Neuronal stem cell (in vitro differentiated cells): Measurements from ENCODE around the gene CCDC154.
A peak's percentile ranks its signal among the peaks of the same experiment; 100 is the strongest.

Experiments
- DNase-seq: peaks from one replicate; pipeline ENCODE4 v3.0.0-alpha.2; 2013; ENCODE audit warnings: low spot score
- H2AFZ ChIP-seq: one replicate; pipeline ENCODE4 v1.6.1; 2013; ENCODE audit warnings: mild to moderate bottlenecking, low read length, inconsistent platforms
- H2AK5ac ChIP-seq: 2 replicates; pipeline ENCODE4 v1.6.1; 2013; ENCODE audit warnings: low read depth, mild to moderate bottlenecking, inconsistent platforms, low read length, moderate library complexity, mixed read lengths
- H2BK120ac ChIP-seq: 2 replicates; pipeline ENCODE4 v1.6.1; 2013; ENCODE audit warnings: low read depth, mild to moderate bottlenecking, inconsistent platforms, low read length, moderate library complexity, mixed read lengths
- H2BK12ac ChIP-seq: one replicate; pipeline ENCODE4 v1.6.1; 2013; ENCODE audit warnings: low read length, inconsistent platforms
- H2BK15ac ChIP-seq: 2 replicates; pipeline ENCODE4 v1.6.1; 2013; ENCODE audit warnings: mild to moderate bottlenecking, low read length, inconsistent platforms, mixed read lengths
- H2BK5ac ChIP-seq: one replicate; pipeline ENCODE4 v1.6.1; 2013; ENCODE audit warnings: inconsistent platforms, mild to moderate bottlenecking, low read length, moderate library complexity
- H3K14ac ChIP-seq: one replicate; pipeline ENCODE4 v1.6.1; 2013; ENCODE audit warnings: low read length, inconsistent platforms
- H3K18ac ChIP-seq: 2 replicates; pipeline ENCODE4 v1.6.1; 2013; ENCODE audit warnings: low read length, inconsistent platforms
- H3K23ac ChIP-seq: 2 replicates; pipeline ENCODE4 v1.6.1; 2013; ENCODE audit warnings: low read depth, mild to moderate bottlenecking, mixed read lengths, low read length, inconsistent platforms; ENCODE audit not compliant: poor library complexity
- H3K27ac ChIP-seq: replicated peaks from 3 replicates; pipeline ENCODE4 v1.5.1; 2013; ENCODE audit warnings: low read length, inconsistent platforms
- H3K27me3 ChIP-seq, 3 experiments: 2 replicates each; pipeline ENCODE4 v1.6.1; 2013; ENCODE audit warnings: low read length in 3 of 3, mild to moderate bottlenecking in 2 of 3, inconsistent platforms in 1 of 3, low read depth in 1 of 3, mixed read lengths in 1 of 3, moderate library complexity in 1 of 3; ENCODE audit not compliant: control insufficient read depth in 3 of 3, insufficient read depth in 3 of 3
- H3K36me3 ChIP-seq, 2 donors: replicated peaks in 1 of 2; 2 replicates each; pipeline ENCODE4 v1.6.1; 2013; ENCODE audit warnings: low read length in 2 of 2; ENCODE audit not compliant: control insufficient read depth in 2 of 2, insufficient read depth in 2 of 2
- H3K4ac ChIP-seq: 2 replicates; pipeline ENCODE4 v1.6.1; 2013; ENCODE audit warnings: inconsistent platforms, mild to moderate bottlenecking, low read length, moderate library complexity
- H3K4me1 ChIP-seq, 2 donors: 1 replicate in 1 of 2; 2 replicates in 1 of 2; pipeline ENCODE4 v1.6.1; 2013; ENCODE audit warnings: low read length in 2 of 2, low read depth in 1 of 2; ENCODE audit not compliant: control insufficient read depth in 2 of 2, insufficient read depth in 1 of 2
- H3K4me2 ChIP-seq: one replicate; pipeline ENCODE4 v1.6.1; 2013; ENCODE audit warnings: mild to moderate bottlenecking, low read length, inconsistent platforms; ENCODE audit not compliant: insufficient read depth, poor library complexity, severe bottlenecking
- H3K4me3 ChIP-seq, 2 donors: 2 replicates each; pipeline ENCODE4 v1.5.1; 2013; ENCODE audit warnings: low read length in 2 of 2, mild to moderate bottlenecking in 2 of 2, inconsistent platforms in 1 of 2, moderate library complexity in 1 of 2
- H3K79me1 ChIP-seq: one replicate; pipeline ENCODE4 v1.6.1; 2013; ENCODE audit warnings: low read depth, mild to moderate bottlenecking, inconsistent platforms, low read length, moderate library complexity
- H3K9ac ChIP-seq: one replicate; pipeline ENCODE4 v1.6.1; 2013; ENCODE audit warnings: mild to moderate bottlenecking, low read depth, low read length, inconsistent platforms; ENCODE audit not compliant: poor library complexity
- H3K9me3 ChIP-seq, 2 donors: replicated peaks in 1 of 2; 2 replicates each; pipeline versions ENCODE3 to v1.6.1; 2013; ENCODE audit warnings: low read length in 2 of 2, mild to moderate bottlenecking in 2 of 2, inconsistent platforms in 1 of 2, low read depth in 1 of 2, mixed read lengths in 1 of 2, moderate library complexity in 1 of 2; ENCODE audit not compliant: control insufficient read depth in 2 of 2, insufficient read depth in 1 of 2
- H4K8ac ChIP-seq: one replicate; pipeline ENCODE4 v1.6.1; 2013; ENCODE audit warnings: low read depth, mild to moderate bottlenecking, inconsistent platforms, low read length, moderate library complexity
- H4K91ac ChIP-seq: one replicate; pipeline ENCODE4 v1.6.1; 2013; ENCODE audit warnings: low read length, low read depth, mild to moderate bottlenecking, inconsistent platforms; ENCODE audit not compliant: poor library complexity
- WGBS, 2 donors: extraction: QIAGEN DNeasy Blood & Tissue Kit; methylation state at CpG; one replicate each; pipeline ENCODE4 v1.1.7; 2013; ENCODE audit warnings: missing lambda C conversion rate in 2 of 2, mixed read lengths in 1 of 2; ENCODE audit not compliant: insufficient read length in 2 of 2, insufficient replicate concordance in 1 of 2; ENCODE audit errors: extremely low coverage in 2 of 2; 5-methylcytosine and 5-hydroxymethylcytosine counted together

CCDC154 gene

GRCh38 chr16:1452530-1452929, 8.2 kb upstream of the CCDC154 start:
- no peak overlapping the region for H3K4me3 ChIP-seq
- no peak for DNase-seq
- H2AFZ ChIP-seq, result no peak overlapping the region
- WGBS, 2 donors, result no CpG with 5 or more reads among the region's 20 CpGs
- no peak overlapping the region for H4K91ac ChIP-seq
- no peak overlapping the region for H2BK5ac ChIP-seq
- H3K4me2 ChIP-seq, result no peak overlapping the region
- no peak overlapping the region for H2AK5ac ChIP-seq
- no peak overlapping the region for H2BK15ac ChIP-seq
- H3K4ac ChIP-seq, result no peak overlapping the region
- no peak overlapping the region for H3K9ac ChIP-seq
- no peak overlapping the region for H3K14ac ChIP-seq
- H3K9me3 ChIP-seq, result no peaks in the 10 kb centered on the region
- H3K27ac ChIP-seq, result no peak overlapping the region
- no peaks in the 10 kb centered on the region for H3K27me3 ChIP-seq
- no peak overlapping the region for H2BK12ac ChIP-seq
- H3K4me1 ChIP-seq, result no peaks in the 10 kb centered on the region
- no peak overlapping the region for H4K8ac ChIP-seq
- no peak overlapping the region for H3K23ac ChIP-seq
- peaks cover 5% of the 10 kb centered on the region for H3K79me1 ChIP-seq
- no peak overlapping the region for H3K18ac ChIP-seq
- peaks cover 27 to 91% of the 10 kb centered on the region in 2 donors for H3K36me3 ChIP-seq
- no peak overlapping the region for H2BK120ac ChIP-seq

GRCh38 chr16:1451702-1452392, 7.5 kb upstream of the CCDC154 start:
- Histone ChIP-seq H3K4me3 (no peak overlapping the region), H3K36me3 (peaks cover 27 to 86% of the 10 kb centered on the region in 2 donors)

DNA sequence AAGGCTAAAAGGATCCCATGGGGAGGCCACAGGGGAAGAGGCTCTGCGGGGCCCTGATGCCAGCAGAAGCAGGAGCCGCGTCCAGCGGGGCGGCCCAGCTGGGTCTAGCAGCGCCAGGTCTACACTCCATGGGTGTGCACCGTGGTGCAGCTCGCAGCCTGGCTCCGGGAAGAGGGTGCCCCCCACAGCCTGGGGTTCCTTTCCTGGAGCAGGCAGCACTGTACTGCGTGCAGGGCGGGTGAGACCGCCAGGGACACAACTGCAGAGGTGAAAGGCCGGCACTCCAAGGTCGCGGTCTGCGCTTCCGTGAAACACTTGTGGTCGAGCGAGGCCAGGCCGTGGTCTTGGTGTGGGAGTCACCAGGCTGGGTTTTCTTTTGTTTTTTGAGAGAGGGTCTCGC, 6.5 kb upstream of the CCDC154 start:
- Histone ChIP-seq H2BK15ac (no peak overlapping the region), H3K23ac (no peak overlapping the region), H4K91ac (no peak overlapping the region), H2AK5ac (no peak overlapping the region), H3K4me1 (no peaks in the 10 kb centered on the region), H3K4me3 (no peak overlapping the region), H3K4me2 (no peak overlapping the region), H3K27ac (no peak overlapping the region), H4K8ac (no peak overlapping the region), H3K27me3 (no peaks in the 10 kb centered on the region), H2BK5ac (no peak overlapping the region), H3K14ac (no peak overlapping the region), H3K79me1 (peaks cover 5% of the 10 kb centered on the region), H3K36me3 (peaks cover 25 to 89% of the 10 kb centered on the region in 2 donors), H2BK12ac (no peak overlapping the region), H3K18ac (no peak overlapping the region), H3K4ac (no peak overlapping the region), H2BK120ac (no peak overlapping the region), H3K9me3 (no peaks in the 10 kb centered on the region), H2AFZ (no peak overlapping the region), H3K9ac (no peak overlapping the region)
- DNase-seq, result no peak
- WGBS, 2 donors, result no CpG with 5 or more reads among the region's 21 CpGs

More at GRCh38 chr16:1451702-1452392, 7.5 kb upstream of the CCDC154 start:
- no peak overlapping the region for H2BK5ac ChIP-seq
- H3K27me3 ChIP-seq, result no peaks in the 10 kb centered on the region
- no peak overlapping the region for H3K4ac ChIP-seq
- no peak overlapping the region for H3K27ac ChIP-seq
- H3K14ac ChIP-seq, result no peak overlapping the region
- no peak overlapping the region for H2AFZ ChIP-seq
- H4K8ac ChIP-seq, result no peak overlapping the region
- peaks cover 5% of the 10 kb centered on the region for H3K79me1 ChIP-seq
- H2BK120ac ChIP-seq, result no peak overlapping the region
- WGBS, 2 donors, result no CpG with 5 or more reads among the region's 34 CpGs
- H3K9me3 ChIP-seq, result no peaks in the 10 kb centered on the region
- no peak overlapping the region for H2BK15ac ChIP-seq
- H4K91ac ChIP-seq, result no peak overlapping the region
- no peak overlapping the region for H2AK5ac ChIP-seq
- H2BK12ac ChIP-seq, result peak overlapping the region; percentile 50
- no peak overlapping the region for H3K9ac ChIP-seq
- no peaks in the 10 kb centered on the region for H3K4me1 ChIP-seq
- H3K18ac ChIP-seq, result no peak overlapping the region
- no peak for DNase-seq
- no peak overlapping the region for H3K23ac ChIP-seq
- H3K4me2 ChIP-seq, result no peak overlapping the region

DNA sequence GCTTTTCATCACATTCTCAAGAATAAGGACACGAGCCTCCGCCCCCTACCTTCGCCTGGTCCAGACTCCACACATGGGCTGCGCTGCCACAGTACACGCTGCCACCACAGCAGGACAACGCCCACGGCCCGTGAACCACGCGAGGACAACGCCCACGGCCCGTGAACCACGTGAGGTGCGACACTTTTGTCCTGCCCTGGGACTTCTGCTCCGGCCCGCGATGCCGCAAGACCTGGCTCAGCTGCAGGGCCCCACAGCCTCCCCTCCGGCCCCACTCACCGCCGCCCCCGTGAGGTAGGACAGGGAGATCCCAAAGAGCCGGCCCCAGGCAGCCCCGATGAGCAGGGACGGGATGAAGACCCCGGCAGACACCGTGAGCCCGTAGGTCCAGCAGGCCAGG, 5.9 kb upstream of the CCDC154 start:
- Histone ChIP-seq H3K18ac (no peak overlapping the region), H3K4me2 (no peak overlapping the region), H4K91ac (no peak overlapping the region), H3K4ac (no peak overlapping the region), H3K36me3 (peaks cover 25 to 84% of the 10 kb centered on the region in 2 donors), H3K27ac (no peak overlapping the region), H2AFZ (no peak overlapping the region), H3K4me1 (no peaks in the 10 kb centered on the region), H3K9ac (no peak overlapping the region), H4K8ac (no peak overlapping the region), H3K23ac (no peak overlapping the region), H3K4me3 (no peak overlapping the region), H3K27me3 (no peaks in the 10 kb centered on the region), H2BK5ac (peak overlapping the region; percentile 13), H3K14ac (no peak overlapping the region), H2BK120ac (no peak overlapping the region), H3K9me3 (no peaks in the 10 kb centered on the region), H3K79me1 (peaks cover 5% of the 10 kb centered on the region), H2BK15ac (no peak overlapping the region), H2BK12ac (no peak overlapping the region), H2AK5ac (no peak overlapping the region)
- no CpG with 5 or more reads among the region's 29 CpGs for WGBS, 2 donors
- DNase-seq, result no peak
